GM12864 (cell line): Measurements from ENCODE around the gene USP9Y.

Experiments used
- DNase-seq: peaks from one replicate; pipeline ENCODE4 v3.0.0-alpha.2; 2011; ENCODE audit warnings: low read depth
- H3K4me3 ChIP-seq: 2 replicates; pipeline ENCODE4 v1.5.1; 2011; ENCODE audit warnings: mild to moderate bottlenecking, low read depth, low read length, control low read depth
- CTCF ChIP-seq: IDR thresholded peaks from 2 replicates; pipeline ENCODE4 v1.5.1; 2011; ENCODE audit warnings: low read depth, mild to moderate bottlenecking, moderate library complexity, low read length, control low read depth, inconsistent platforms; ENCODE audit errors: missing control alignments

USP9Y gene

GRCh38 chrY:12756021-12756420 is 55.0 kb downstream of the USP9Y start:
- TF ChIP-seq CTCF: no peak
- DNase-seq: no peak
- no peak overlapping the region for H3K4me3 ChIP-seq

- no peak for DNase-seq
- H3K4me3 ChIP-seq: no peak overlapping the region
- no peak for TF ChIP-seq CTCF
These were observed 64.9 kb downstream of the USP9Y start for GRCh38 chrY:12765976-12766375.

GRCh38 chrY:12784521-12784920 is 83.5 kb downstream of the USP9Y start:
- no peak overlapping the region for H3K4me3 ChIP-seq
- no peak for DNase-seq
- no peak for TF ChIP-seq CTCF

- no peak overlapping the region for H3K4me3 ChIP-seq
- DNase-seq: no peak
- TF ChIP-seq CTCF: no peak
These were observed 93.0 kb downstream of the USP9Y start for GRCh38 chrY:12793999-12794398.

- TF ChIP-seq CTCF: no peak
These were observed 107.0 kb downstream of the USP9Y start for GRCh38 chrY:12808046-12808445.

GRCh38 chrY:12809034-12809433 is 108.0 kb downstream of the USP9Y start:
- H3K4me3 ChIP-seq: no peak overlapping the region
- DNase-seq: no peak
- TF ChIP-seq CTCF: peak; percentile 35

More at GRCh38 chrY:12808046-12808445, 107.0 kb downstream of the USP9Y start:
- no peak overlapping the region for H3K4me3 ChIP-seq
- no peak for DNase-seq

GRCh38 chrY:12823408-12823807 is 122.4 kb downstream of the USP9Y start:
- no peak overlapping the region for H3K4me3 ChIP-seq
- no peak for DNase-seq
- no peak for TF ChIP-seq CTCF
